ENCODE data around the gene DHRS4L2.
A peak's percentile ranks its signal among the peaks of the same experiment; 100 is the strongest.
"Not testable (repeated sequence)": the region's sequence is repeated elsewhere in the genome, so short reads cannot be mapped to it uniquely, and the experiment has no call there.

The DHRS4L2 gene

GRCh38 chr14:23988607-23989363 is at the start of gene DHRS4L2:
TSS of gene DHRS4L2 (plus strand) at chr14:23988929. CDS start at chr14:23988948, 19 bp downstream.
- peak; percentile 69 to 79 for DNase-seq

DNA sequence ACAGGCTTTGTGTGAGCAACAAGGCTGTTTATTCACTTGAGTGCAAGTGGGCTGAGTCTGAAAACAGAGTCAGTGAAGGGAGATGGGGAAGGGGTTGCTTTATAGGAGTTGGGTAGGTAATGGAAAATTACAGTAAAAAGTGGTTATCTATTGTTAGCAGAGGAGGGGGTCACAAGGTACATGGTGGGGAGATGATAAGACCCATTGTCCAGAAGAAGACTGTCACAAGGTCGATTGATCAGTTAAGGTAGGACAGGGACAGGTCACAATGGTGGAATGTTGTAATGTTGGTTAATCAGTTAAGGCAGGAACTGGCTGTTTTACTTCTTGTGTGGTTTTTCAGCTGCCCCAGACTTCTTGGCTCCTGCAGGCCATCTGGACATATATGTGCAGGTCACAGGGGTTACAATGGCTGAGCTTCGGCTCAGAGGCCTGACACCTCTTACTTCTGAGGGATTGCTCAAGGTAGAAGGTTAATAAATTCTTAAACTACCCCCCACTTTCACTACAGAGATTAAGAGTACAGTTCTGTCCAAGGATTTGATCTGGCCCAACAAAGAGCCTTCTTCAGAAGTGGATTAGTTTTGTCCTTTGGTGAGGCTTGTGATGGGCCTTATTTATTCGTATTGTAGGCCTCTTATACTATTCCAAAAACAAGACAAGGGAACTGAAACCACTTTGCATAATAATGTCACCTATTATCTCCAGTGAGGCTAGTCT is 49.0 kb upstream of the DHRS4L2 start:
- no peak for DNase-seq

DNA sequence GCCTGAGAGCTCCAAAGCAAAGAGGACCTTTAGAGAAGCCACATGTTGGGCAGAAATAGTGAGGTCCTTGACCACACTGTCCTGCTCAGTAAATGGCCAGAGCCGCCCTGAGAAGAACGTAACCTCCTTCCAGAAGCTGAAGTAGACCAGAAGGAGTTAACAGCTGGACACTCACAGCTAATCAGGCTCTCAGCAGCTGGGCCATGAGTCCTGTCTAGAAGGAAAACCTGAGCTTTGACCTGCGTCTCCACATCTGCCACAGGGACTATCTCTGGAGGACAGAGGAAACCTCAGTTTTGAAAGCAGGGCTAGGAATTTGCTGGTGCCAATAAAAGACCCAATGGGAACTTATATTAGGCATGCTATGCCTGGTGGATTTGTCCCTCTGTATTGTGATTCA is 47.5 kb upstream of the DHRS4L2 start:
- no peak for DNase-seq

GRCh38 chr14:23941669-23942068 is 47.1 kb upstream of the DHRS4L2 start:
- DNase-seq, result no peak

GRCh38 chr14:23942587-23942986 is 46.1 kb upstream of the DHRS4L2 start:
- DNase-seq, result no peak

- DNase-seq, result not testable (repeated sequence)
Observed at GRCh38 chr14:23949069-23949468, 39.7 kb upstream of the DHRS4L2 start.

DNA sequence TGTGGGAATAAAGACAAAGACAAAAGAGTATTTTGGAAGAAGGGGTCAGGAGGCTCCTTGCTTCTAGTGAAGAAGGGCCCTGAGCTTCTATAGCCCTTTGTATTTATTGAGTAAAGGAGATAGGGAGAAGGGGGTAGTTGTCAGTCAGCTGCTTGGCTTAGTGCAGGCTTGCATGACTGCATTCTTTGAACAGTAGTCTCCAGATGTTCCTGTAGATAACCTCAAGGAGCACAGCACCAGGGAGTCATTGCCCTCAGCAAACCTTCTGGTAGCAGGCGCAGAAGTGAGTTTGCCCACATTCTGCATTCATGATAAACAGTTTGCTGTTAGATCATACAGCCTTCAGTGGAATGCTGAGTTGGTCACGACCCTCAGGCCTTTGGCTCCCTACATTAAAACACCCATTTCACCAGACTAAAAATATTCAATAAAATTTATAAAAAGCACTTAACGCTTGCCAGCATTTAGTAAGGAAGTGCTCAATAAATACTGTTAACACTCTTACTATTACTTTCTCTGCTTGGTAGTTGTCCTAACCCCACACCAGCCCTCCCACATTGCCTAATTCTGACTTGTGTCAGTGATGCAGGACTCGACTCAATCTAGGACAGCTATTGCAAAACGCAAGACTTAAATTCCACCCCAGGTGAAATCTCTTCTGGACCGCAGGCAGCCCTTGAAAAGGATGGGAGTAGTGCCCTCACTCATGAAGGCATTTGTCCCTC is 38.2 kb upstream of the DHRS4L2 start:
- DNase-seq, result no peak

GRCh38 chr14:23951136-23951466 is 37.6 kb upstream of the DHRS4L2 start:
- DNase-seq, result not testable (repeated sequence)

DNA sequence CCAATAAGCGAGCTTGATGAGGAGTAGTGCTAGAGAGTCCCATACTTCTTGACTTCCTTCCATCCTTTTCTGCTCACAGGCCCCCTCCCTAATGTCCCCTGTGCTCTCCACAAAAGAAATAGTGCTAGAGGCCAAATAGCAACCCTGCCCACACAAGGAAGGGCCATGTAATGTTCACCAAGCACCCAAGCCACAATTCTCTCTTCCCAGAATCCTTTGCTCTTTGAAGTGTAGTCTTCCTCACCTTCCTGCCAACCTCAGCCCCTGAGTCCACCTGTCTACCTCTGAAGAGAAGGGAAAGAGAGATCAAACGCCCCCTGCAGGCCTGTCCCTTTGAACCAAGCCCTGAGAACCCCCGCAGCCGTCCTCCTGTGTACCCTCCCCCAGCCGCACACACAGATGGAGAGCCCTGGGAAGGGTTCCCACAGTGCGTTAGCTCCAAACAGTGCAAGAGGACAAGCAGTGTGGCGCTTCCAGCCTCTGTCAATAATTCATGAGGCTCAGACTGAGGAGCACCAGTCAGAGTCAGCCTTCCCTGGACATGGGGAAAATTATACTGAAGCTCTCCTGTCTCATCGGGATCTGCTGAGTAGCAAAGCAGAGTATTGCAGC is 37.0 kb upstream of the DHRS4L2 start:
- no peak for DNase-seq

DNA sequence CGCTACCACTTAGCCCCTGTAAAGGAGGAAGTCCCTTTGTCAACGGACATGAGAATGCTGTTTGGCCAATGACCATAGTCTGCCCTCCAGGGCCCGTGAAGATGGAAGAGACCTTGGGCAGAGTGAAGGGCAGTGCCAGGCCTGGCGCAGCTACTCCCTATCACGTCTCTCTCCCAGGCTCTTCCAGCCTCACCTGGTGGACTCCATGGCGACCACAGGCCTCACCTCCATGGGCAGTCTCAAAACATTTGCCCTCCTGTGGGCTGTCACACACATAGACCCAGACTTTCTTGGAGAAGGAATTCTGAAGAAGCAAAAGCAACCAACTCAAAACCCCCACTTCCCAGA is 35.6 kb upstream of the DHRS4L2 start:
- DNase-seq, result not testable (repeated sequence)

DNA sequence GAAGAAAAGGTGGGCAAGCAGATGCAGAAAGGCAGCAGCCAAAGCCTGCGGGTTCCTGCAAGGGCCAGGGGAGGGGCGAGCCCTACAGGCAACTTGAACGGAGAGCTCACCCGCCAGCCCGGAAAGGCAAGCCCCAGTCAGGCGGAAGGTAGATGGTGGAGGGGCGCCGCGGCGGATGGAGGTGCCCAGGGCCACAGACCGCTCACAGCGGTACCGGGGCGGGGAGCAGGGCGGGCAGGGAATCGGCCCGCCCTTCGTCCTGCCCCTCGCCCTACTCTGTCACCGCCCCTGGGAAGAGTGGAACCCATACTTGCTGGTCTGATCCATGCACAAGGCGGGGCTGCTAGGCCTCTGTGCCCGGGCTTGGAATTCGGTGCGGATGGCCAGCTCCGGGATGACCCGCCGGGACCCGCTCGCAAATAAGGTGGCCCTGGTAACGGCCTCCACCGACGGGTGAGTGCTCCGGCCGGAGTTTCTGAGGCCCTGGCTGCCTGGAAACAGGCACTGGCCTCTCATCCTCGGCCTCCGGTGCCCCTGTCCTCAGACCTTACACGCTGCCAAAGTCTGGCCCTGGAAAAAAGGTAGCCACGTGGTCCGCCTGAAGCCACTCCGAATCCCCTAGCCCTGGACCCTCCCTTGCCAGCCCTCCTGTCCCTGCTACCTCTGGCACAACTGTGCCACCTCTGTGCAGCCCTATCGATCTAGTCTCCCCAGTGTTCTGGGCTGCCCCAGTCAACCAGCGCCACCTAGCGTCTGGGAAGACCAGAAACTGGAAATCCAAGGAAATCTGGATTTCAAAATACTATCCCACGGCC is 35.1 kb upstream of the DHRS4L2 start, which contains the start of gene DHRS4:
Gene DHRS4 (plus strand): TSS at position 307 of the 815 bp plus-strand sequence. CDS start 19 bp downstream, at position 326.
- DNase-seq, result peak; percentile 69 to 75

DNA sequence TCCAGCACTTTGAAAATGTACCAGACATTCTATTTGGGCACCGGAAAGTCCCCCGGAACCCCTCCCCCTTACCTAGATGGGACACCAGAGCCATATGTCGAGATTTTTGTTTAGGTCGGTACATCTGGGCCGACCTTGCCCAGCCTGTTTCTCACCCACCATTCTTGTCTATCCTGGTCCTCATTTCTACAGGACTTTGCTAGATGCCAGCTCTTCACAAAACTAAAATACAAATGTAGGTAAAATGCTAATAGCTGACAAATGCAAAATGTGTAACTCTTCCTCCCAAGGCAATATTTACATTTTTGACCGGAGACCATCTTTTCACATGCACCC is 34.5 kb upstream of the DHRS4L2 start:
- not testable (repeated sequence) for DNase-seq

DNA sequence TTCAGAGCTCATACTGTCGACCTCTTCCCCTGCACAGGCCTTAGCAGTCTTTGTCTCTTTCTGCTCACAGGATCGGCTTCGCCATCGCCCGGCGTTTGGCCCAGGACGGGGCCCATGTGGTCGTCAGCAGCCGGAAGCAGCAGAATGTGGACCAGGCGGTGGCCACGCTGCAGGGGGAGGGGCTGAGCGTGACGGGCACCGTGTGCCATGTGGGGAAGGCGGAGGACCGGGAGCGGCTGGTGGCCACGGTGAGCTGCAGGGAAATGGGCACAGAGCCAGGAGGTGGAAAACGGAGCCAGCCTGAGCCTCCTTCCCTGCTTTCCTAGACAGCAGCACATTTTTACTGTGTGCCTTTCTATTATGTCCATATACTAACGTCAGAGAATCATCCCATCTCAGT is 33.8 kb upstream of the DHRS4L2 start:
- DNase-seq, result not testable (repeated sequence)

- not testable (repeated sequence) for DNase-seq
Observed at GRCh38 chr14:23955811-23956210, 32.9 kb upstream of the DHRS4L2 start.

- not testable (repeated sequence) for DNase-seq
Observed at GRCh38 chr14:23957913-23958569, 30.7 kb upstream of the DHRS4L2 start.

DNA sequence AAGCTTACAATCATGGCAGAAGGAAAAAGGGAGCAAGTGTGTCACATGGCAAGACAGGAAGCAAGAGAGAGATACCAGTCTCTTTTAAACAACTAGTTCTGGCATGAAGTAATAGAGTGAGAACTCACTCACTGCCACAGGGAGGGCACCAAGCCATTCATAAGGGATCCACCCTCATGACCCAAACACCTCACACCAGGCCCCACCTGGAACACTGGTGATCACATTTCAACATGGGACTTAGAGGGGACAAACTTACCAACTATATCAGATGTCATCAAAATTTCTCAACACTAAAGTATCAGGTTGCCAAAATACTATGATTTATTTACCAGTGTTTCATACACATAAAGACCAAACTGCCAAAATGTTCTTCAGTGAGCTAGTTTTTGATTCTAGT is 27.8 kb upstream of the DHRS4L2 start:
- not testable (repeated sequence) for DNase-seq

GRCh38 chr14:23961704-23962103 is 27.0 kb upstream of the DHRS4L2 start:
- DNase-seq, result not testable (repeated sequence)

- not testable (repeated sequence) for DNase-seq
Observed at GRCh38 chr14:23969130-23969480, 19.6 kb upstream of the DHRS4L2 start.

GRCh38 chr14:23969481-23970282 is 19.0 kb upstream of the DHRS4L2 start:
- peak; percentile 52 to 64 for DNase-seq

- DNase-seq, result not testable (repeated sequence)
Observed at GRCh38 chr14:23970283-23970659, 18.5 kb upstream of the DHRS4L2 start.

DNA sequence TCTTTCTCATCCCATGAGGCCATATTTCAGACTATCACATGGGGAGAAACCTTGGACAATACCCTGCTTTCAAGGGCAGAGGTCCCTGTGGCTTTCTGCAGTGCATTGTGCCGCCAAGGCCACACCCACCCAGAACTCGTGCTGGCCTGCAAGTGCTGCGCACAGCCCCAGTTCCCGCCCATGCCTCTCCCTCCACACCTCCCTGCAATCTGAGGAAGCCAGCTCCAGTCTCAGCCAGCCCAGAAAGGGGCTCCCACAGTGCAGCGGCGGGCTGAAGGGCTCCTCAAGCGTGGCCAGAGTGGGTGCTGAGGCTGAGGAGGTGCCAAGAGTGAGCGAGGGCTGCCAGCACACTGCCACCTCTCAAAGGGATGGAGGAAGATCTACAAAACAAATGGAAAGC is 15.6 kb upstream of the DHRS4L2 start:
- not testable (repeated sequence) for DNase-seq
